Measurements from ENCODE around the gene ERH. TPM values are rescaled to one million over a fixed set of nuclear protein-coding genes. Genes with fewer than 3 reads are reported as not detected.

Gene ERH
- total RNA-seq, 4 donors from 2014 or later: 54.0 to 102 (median 79.5) TPM

DNA sequence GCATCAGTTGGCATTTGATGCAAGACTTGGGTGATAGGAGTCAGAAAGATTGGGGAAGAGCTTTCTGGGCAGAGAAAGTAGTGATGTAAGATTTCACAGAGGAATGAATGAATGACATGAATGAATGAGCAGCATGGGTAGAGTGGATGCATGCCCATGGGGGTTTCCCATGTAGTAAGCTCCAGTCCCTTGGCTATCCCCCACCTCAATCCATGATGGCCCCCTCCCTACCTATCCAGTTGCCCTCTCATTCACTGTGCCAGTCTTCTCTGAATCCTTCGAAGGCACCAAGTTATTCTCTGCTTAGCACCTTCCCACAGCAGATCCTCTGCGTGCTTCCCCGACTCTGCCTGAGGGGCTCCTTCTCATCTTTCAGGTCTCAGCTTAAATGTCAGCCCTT is 32.0 kb downstream of the ERH start:
- Histone ChIP-seq H3K27ac (no peak overlapping the region), H3K4me1 (no peaks in the 10 kb centered on the region), H3K36me3 (no peaks in the 10 kb centered on the region), H3K4me3 (no peak overlapping the region), H3K9me3 (no peaks in the 10 kb centered on the region), H3K27me3 (peaks cover 0 to 6% (median 0%) of the 10 kb centered on the region in 4 donors)
- 66 to 67% methylated on average over 3 of the region's 3 CpGs for WGBS, 2 donors
- intact Hi-C loops (cut with DNase I): no loop called here
- DNase-seq: no peak
- no peak for TF ChIP-seq POLR2A (IDR thresholded peaks at IDR 0.05)
- TF ChIP-seq, protein P1, sequence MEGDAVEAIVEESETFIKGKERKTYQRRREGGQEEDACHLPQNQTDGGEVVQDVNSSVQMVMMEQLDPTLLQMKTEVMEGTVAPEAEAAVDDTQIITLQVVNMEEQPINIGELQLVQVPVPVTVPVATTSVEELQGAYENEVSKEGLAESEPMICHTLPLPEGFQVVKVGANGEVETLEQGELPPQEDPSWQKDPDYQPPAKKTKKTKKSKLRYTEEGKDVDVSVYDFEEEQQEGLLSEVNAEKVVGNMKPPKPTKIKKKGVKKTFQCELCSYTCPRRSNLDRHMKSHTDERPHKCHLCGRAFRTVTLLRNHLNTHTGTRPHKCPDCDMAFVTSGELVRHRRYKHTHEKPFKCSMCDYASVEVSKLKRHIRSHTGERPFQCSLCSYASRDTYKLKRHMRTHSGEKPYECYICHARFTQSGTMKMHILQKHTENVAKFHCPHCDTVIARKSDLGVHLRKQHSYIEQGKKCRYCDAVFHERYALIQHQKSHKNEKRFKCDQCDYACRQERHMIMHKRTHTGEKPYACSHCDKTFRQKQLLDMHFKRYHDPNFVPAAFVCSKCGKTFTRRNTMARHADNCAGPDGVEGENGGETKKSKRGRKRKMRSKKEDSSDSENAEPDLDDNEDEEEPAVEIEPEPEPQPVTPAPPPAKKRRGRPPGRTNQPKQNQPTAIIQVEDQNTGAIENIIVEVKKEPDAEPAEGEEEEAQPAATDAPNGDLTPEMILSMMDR (IDR thresholded peaks at IDR 0.05): no peak

DNA sequence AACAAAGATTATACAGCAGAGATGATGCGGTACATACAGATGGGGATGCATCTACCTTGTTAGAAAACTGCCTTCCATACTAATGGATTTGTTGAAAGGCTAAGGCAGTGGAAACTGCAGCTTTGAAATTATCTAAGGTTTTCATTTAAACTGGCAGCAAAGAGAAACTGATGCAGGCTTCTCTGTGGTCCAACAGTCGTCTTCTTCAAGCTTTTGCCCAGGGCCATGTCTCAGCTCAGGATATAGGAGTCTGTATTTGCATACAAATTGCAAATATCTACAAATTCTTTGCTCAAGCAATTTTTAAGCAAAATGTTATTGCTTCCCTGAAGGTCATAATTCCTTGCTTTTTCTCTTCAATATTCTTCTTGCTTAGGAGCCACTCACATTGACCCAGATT is 33.7 kb downstream of the ERH start:
- no peak for DNase-seq
- intact Hi-C loops (cut with DNase I): no loop called here
- TF ChIP-seq, protein P1 (IDR thresholded peaks at IDR 0.05): no peak
- TF ChIP-seq POLR2A (IDR thresholded peaks at IDR 0.05): no peak
- Histone ChIP-seq H3K4me1 (no peaks in the 10 kb centered on the region), H3K27me3 (peaks cover 0 to 6% (median 0%) of the 10 kb centered on the region in 4 donors), H3K9me3 (no peaks in the 10 kb centered on the region), H3K36me3 (no peaks in the 10 kb centered on the region), H3K27ac (no peak overlapping the region), H3K4me3 (no peak overlapping the region)
- 71% methylated on average over 2 of the region's 2 CpGs for WGBS, 2 donors

DNA sequence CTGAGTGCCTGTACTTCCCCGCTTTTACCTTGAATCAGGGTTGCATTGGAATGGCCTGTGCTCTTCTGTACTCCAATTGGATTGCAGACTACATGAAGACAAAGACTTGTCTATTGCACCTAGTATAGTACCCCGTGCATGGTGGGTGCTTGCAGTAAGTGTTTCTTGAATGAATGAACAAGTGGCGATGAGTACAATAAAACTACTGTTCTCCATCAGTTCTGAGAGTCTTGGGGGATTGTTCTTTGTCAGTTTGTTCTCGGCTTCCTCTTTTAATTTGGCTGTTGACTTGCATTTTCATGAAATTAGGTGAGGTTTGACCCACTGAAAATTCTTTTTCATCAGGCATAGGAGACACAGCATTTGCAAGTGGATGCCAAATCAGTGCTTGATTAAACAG is 34.1 kb downstream of the ERH start:
- intact Hi-C loops (cut with DNase I): no loop called here
- H3K4me3 ChIP-seq: no peak overlapping the region
- no peaks in the 10 kb centered on the region for H3K9me3 ChIP-seq
- peaks cover 0 to 6% (median 0%) of the 10 kb centered on the region in 4 donors for H3K27me3 ChIP-seq
- H3K4me1 ChIP-seq: no peaks in the 10 kb centered on the region
- no peak overlapping the region for H3K27ac ChIP-seq
- H3K36me3 ChIP-seq: no peaks in the 10 kb centered on the region
- WGBS, 2 donors: 84 to 95% methylated on average over 4 of the region's 4 CpGs
- DNase-seq: no peak
- no peak for TF ChIP-seq POLR2A (IDR thresholded peaks at IDR 0.05)
- TF ChIP-seq, protein P1 (IDR thresholded peaks at IDR 0.05): no peak

DNA sequence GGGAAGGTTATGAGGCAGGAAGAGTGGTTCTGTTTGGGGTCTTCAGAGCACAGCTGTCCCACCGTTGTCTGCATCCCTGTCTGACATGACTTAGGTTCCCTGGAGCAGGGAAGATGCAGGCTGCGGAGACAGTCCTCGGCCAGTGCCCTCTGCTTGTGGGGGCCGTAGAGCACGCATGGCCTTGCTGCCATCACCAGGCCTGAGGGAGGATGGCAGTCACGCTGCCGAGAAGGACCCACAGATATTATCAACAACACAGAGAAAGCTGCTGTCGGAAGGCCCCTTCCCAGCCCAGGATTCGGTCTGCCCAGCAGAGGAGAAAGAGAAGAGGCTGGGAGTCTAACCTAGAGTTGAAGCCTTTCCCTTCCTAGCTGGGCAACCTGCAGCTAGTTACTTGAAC is 35.0 kb downstream of the ERH start:
- intact Hi-C loops (cut with DNase I): no loop called here

DNA sequence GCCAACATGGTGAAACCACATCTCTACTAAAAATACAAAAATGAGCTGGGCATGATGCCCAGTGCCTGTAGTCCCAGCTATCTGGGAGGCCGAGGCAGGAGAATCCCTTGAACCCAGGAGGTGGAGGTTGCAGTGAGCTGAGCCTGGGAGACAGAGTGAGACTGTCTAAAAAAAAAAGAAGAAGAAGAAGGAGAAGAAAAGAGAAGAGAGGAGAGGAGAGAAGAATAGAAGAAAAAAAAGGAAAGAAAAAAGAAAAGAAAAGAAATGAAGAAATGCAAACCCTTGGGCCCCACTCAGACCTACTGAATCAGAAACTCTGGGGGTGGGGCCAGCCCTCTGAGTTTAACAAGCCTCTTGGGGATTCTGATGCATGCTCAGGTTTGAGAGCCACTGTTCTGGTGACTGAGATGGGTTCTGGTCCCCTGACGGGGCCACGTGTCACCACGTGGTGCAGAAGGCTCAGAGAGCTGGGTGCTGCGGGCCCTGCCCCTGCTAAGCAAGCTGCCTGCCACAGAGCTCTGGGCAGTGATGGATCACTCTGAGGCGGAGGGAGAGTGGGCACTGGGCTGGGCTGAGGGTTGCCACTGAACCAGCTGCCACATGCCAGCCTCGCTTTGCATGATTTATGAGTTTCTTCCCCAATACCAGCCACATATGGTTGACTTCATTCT is 37.5 kb downstream of the ERH start:
- no peak for TF ChIP-seq POLR2A (IDR thresholded peaks at IDR 0.05)
- TF ChIP-seq, protein P1 (IDR thresholded peaks at IDR 0.05): no peak
- intact Hi-C loops (cut with DNase I): no loop called here
- WGBS, 2 donors: 54 to 62% methylated on average over 2 to 4 of the region's 7 CpGs

More for the DNA sequence above, 35.0 kb downstream of the ERH start:
- Histone ChIP-seq H3K27ac (no peak overlapping the region), H3K36me3 (no peaks in the 10 kb centered on the region), H3K4me1 (peaks cover 0 to under 1% (median 0%) of the 10 kb centered on the region in 3 donors), H3K4me3 (no peak overlapping the region), H3K27me3 (peaks cover 0 to 6% (median 0%) of the 10 kb centered on the region in 4 donors), H3K9me3 (no peaks in the 10 kb centered on the region)
- WGBS, 2 donors: 55 to 63% methylated on average over 6 to 9 of the region's 9 CpGs
- no peak for DNase-seq
- no peak for TF ChIP-seq POLR2A (IDR thresholded peaks at IDR 0.05)
- TF ChIP-seq, protein P1 (IDR thresholded peaks at IDR 0.05): peak in 2 of 6 experiments; percentile 11 to 19

More for the DNA sequence above, 37.5 kb downstream of the ERH start:
- DNase-seq: no peak
- Histone ChIP-seq H3K4me3 (no peak overlapping the region), H3K27me3 (peaks cover 0 to 3% (median 0%) of the 10 kb centered on the region in 4 donors), H3K36me3 (no peaks in the 10 kb centered on the region), H3K9me3 (no peaks in the 10 kb centered on the region), H3K27ac (no peak overlapping the region), H3K4me1 (peaks cover 4 to 20% (median 11%) of the 10 kb centered on the region in 3 donors)
